Lower lobe of right lung (tissue), 2 donors: ENCODE results near the gene ZNF200. TPM values are rescaled to one million over a fixed set of nuclear protein-coding genes. Genes with fewer than 3 reads are reported as not detected.
"Not testable (repeated sequence)": the region's sequence is repeated elsewhere in the genome, so short reads cannot be mapped to it uniquely, and the experiment has no call there.

Experiments
- ATAC-seq, 2 donors: fragments of 200-7000 bp; cut with Tn5 transposase; one replicate each; pipeline ENCODE4 v1.9.1; 2020 to 2022; ENCODE audit warnings: mild to moderate bottlenecking in 2 of 2, moderate library complexity in 2 of 2
- DNase-seq: peaks from one replicate; pipeline ENCODE4 v3.0.0-alpha.2; 2020
- H3K27ac ChIP-seq: fragments of 200-600 bp; one replicate; pipeline ENCODE4 v1.8.0; 2022
- H3K27me3 ChIP-seq: fragments of 200-600 bp; one replicate; pipeline ENCODE4 v1.8.0; 2022; ENCODE audit warnings: low read depth
- H3K36me3 ChIP-seq: fragments of 200-600 bp; one replicate; pipeline ENCODE4 v1.8.0; 2022; ENCODE audit warnings: mild to moderate bottlenecking
- H3K4me1 ChIP-seq: fragments of 200-600 bp; one replicate; pipeline ENCODE4 v1.8.0; 2022
- H3K4me3 ChIP-seq: fragments of 200-600 bp; one replicate; pipeline ENCODE4 v1.8.0; 2022; ENCODE audit warnings: mild to moderate bottlenecking
- H3K9me3 ChIP-seq: fragments of 200-600 bp; one replicate; pipeline ENCODE4 v1.8.0; 2022
- CTCF ChIP-seq: fragments of 200-600 bp; IDR thresholded peaks from one replicate; pipeline ENCODE4 v1.8.0; 2022; ENCODE audit warnings: antibody characterized with exemption, mild to moderate bottlenecking
- intact Hi-C: fragments of 100-400 bp; cut with DNase I; formaldehyde crosslinking; loops from one replicate; pipeline ENCODE4 v1.11.0; 2022
- total RNA-seq: library from RNA; stranded (reverse); fragmentation: NEBNext Ultra II Directional; extraction: Animal tissue kit (Norgen Biotek cat#: 25700); gene quantifications from one replicate; pipeline ENCODE4 v1.2.1, GENCODE V29; 2021
- donor health status: DM: no; HTN: yes; CAD: no; lungs with severe emphysema.

ZNF200 gene
- total RNA-seq, 1 donor from 2014 or later, result 12.0 TPM

DNA sequence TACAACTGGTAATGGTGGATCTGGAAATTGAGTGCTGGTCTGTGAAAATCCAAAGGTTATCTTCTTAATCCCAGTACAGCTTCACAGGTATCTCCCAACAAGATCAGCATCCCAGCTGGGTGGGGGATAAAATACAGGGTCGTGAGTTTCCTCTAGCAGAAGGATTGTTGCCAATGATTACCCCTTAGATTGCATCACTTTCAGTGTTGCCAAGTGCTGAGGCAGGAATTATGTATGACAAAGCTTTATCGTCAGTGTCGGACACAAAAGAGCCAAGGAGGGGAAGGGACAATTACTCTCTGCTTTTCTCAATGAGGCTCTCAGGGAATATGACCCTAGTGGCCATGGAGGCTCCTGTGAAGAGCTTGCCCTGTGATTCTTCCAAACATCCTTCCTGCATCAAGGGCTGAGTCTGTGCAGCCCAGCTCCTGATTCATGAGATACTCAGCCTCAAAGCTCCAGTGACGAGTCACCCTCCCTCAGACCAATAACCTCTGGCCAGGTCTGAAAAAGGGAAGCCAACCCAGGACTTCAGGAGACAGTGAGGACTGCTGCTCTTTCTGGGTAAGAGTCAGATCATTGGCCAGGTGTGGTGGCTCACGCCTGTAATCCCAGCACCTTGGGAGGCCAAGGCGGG is 31.9 kb downstream of the ZNF200 start:
- DNase-seq (no peak), ATAC-seq (no peak)
- Histone ChIP-seq H3K9me3 (peaks cover 13% of the 10 kb centered on the region), H3K27me3 (no peaks in the 10 kb centered on the region), H3K36me3 (no peaks in the 10 kb centered on the region), H3K4me3 (no peak overlapping the region), H3K27ac (no peak overlapping the region), H3K4me1 (no peaks in the 10 kb centered on the region)
- TF ChIP-seq CTCF, result no peak
- intact Hi-C loops, result no loop called here

DNA sequence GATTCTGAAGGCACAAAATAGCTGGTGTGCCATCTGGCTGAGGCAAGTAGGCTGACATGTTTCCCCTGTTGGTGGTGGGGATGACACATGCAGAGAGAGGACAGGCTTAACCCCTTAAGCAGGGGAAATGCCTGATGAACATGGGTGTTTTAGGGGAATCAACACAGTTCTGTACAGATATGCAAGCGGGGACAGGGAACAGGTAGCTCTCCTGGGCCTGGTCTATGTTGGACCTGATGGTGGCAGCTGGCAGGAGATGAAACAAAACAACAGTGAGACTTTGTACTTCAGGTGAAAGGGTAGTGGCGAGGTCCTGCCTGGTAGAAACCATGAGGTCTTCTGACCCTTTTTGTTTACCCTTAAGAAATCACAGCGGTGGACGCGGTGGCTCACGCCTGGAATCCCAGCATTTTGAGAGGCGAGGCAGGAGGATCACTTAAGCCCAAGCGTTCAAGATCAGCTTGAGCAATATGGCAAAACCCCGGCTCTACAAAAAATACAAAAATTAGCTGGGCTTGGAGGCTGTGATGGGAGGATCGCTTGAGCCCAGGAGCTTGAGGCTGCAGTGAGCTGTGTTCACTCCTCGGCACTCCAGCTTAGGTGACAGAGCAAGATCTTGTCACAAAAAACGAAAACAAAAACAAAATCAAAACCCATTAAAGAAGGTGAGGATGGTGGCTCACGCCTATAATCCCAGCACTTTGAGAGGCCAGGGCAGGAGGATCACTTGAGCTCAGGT is 36.5 kb downstream of the ZNF200 start:
- Histone ChIP-seq H3K4me1 (no peaks in the 10 kb centered on the region), H3K4me3 (no peak overlapping the region), H3K36me3 (no peaks in the 10 kb centered on the region), H3K9me3 (no peaks in the 10 kb centered on the region), H3K27me3 (peaks cover 37% of the 10 kb centered on the region), H3K27ac (no peak overlapping the region)
- no peak for TF ChIP-seq CTCF
- DNase-seq, result no peak
- no peak for ATAC-seq
- intact Hi-C loops, result no loop called here

GRCh38 chr16:3197694-3198333 is 37.1 kb downstream of the ZNF200 start:
- H3K4me1 ChIP-seq, H3K4me3 ChIP-seq, ATAC-seq, DNase-seq, H3K9me3 ChIP-seq, intact Hi-C loops, H3K27ac ChIP-seq, H3K36me3 ChIP-seq: not testable (repeated sequence)
- H3K27me3 ChIP-seq, result peaks cover 44% of the 10 kb centered on the region

GRCh38 chr16:3195975-3196374 is 39.0 kb downstream of the ZNF200 start:
- ATAC-seq (no peak), DNase-seq (no peak)
- intact Hi-C loops, result no loop called here
- no peak for TF ChIP-seq CTCF
- Histone ChIP-seq H3K36me3 (no peaks in the 10 kb centered on the region), H3K4me3 (no peak overlapping the region), H3K27me3 (peaks cover 62% of the 10 kb centered on the region), H3K4me1 (no peaks in the 10 kb centered on the region), H3K9me3 (no peaks in the 10 kb centered on the region), H3K27ac (no peak overlapping the region)

DNA sequence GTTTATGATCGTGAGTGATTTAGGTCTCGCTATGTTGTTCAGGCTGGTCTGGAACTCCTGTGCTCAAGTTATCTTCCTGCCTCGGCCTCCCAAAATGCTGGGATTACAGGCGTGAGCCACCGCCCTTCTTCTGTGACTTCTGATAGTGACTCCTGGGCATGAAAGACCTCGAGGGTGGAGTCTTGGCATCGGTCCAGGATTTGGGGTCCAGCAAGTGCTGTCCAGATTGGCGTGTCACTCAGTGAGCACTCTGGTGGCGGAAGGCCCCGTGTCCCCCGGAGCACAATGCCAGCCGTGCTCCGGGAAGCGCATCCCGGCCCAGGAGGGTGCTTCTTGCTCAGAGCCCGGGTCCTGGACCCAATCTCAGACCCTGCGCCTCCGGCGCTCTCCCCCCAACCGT is 40.2 kb downstream of the ZNF200 start:
- DNase-seq (no peak), ATAC-seq (no peak)
- Histone ChIP-seq H3K4me3 (no peak overlapping the region), H3K4me1 (peaks cover under 1% of the 10 kb centered on the region), H3K36me3 (no peaks in the 10 kb centered on the region), H3K27me3 (peaks cover 74% of the 10 kb centered on the region), H3K9me3 (no peaks in the 10 kb centered on the region), H3K27ac (no peak overlapping the region)
- intact Hi-C loops, result no loop called here
- no peak for TF ChIP-seq CTCF
